Tibial nerve (tissue), 4 donors: ENCODE results near the gene KCNV2.

Experiments used
- EP300 ChIP-seq, 2 donors: sonication (generic); formaldehyde crosslinking; IDR thresholded peaks; one replicate each; pipeline ENCODE4 v1.6.1; 2017; ENCODE audit warnings: antibody characterized with exemption in 2 of 2, mild to moderate bottlenecking in 1 of 2
- POLR2A ChIP-seq, 2 donors: fragments of 450-650 bp; IDR thresholded peaks; one replicate each; pipeline ENCODE4 v1.6.1; 2017; ENCODE audit warnings: antibody characterized with exemption in 2 of 2, mild to moderate bottlenecking in 2 of 2, moderate library complexity in 2 of 2
- TF ChIP-seq, protein P1 (sequence below), 5 experiments: fragments of 200-600 bp in 3 of 5; fragments of 450-650 bp in 2 of 5; sonication (generic) in 3 of 5; IDR thresholded peaks; one replicate each; pipeline ENCODE4 v1.5.1; 2016 to 2019; ENCODE audit warnings: antibody characterized with exemption in 5 of 5, mild to moderate bottlenecking in 3 of 5, moderate library complexity in 2 of 5

DNA sequence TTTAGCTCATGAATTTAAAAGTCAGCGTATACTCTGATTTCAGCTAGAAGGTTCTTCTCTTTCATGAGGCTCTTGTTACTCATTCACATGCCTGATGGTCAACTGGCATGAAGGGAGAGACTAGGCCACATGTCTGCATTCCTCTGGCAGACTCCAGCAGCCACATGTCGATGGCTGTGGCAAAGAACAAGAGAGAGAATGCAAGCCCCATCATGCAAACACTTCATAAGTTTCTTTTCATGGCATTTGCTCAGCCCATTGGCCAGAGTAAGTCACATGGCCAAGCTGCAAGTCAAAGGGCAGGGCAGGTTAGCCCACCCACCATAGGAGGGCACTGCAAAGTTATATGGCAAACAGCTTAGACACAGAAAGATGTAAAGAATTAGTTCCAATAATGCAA is 5.4 kb downstream of the KCNV2 start:
- no peak for TF ChIP-seq EP300 (IDR thresholded peaks at IDR 0.05)
- TF ChIP-seq POLR2A (IDR thresholded peaks at IDR 0.05) = no peak
- TF ChIP-seq, protein P1, sequence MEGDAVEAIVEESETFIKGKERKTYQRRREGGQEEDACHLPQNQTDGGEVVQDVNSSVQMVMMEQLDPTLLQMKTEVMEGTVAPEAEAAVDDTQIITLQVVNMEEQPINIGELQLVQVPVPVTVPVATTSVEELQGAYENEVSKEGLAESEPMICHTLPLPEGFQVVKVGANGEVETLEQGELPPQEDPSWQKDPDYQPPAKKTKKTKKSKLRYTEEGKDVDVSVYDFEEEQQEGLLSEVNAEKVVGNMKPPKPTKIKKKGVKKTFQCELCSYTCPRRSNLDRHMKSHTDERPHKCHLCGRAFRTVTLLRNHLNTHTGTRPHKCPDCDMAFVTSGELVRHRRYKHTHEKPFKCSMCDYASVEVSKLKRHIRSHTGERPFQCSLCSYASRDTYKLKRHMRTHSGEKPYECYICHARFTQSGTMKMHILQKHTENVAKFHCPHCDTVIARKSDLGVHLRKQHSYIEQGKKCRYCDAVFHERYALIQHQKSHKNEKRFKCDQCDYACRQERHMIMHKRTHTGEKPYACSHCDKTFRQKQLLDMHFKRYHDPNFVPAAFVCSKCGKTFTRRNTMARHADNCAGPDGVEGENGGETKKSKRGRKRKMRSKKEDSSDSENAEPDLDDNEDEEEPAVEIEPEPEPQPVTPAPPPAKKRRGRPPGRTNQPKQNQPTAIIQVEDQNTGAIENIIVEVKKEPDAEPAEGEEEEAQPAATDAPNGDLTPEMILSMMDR (IDR thresholded peaks at IDR 0.05) = no peak
